H1 (cell line): ENCODE measurements around the gene FGFR2. TPM values are rescaled to one million over a fixed set of nuclear protein-coding genes. Genes with fewer than 3 reads are reported as not detected.

Experiments
- CTCF ChIA-PET: fragments of 300-600 bp; sonication (Branson Sonifier 250); formaldehyde crosslinking; loops from one replicate; lab custom pipeline; 2021; ENCODE audit not compliant: partially characterized antibody; lab: Charles Lee
- POLR2A ChIA-PET: fragments of 300-600 bp; sonication (Branson Sonifier 250); formaldehyde crosslinking; loops from one replicate; lab custom pipeline; 2021; ENCODE audit warnings: inconsistent platforms; ENCODE audit not compliant: partially characterized antibody; lab: Charles Lee
- DNase-seq, 2 experiments: peaks; one replicate each; pipeline versions ENCODE4 v3.0.0 to v3.0.0-alpha.2; 2010 to 2022; ENCODE audit warnings: low spot score in 2 of 2, low read depth in 1 of 2, mixed read lengths in 1 of 2
- FAIRE-seq: peaks from 2 replicates; lab custom pipeline; 2011; peaks lifted over from hg19 to GRCh38; lab: Jason Lieb, UNC
- H2AFZ ChIP-seq: 2 replicates; pipeline ENCODE4 v1.8.1; 2012; ENCODE audit warnings: low read length, inconsistent platforms
- H2AK5ac ChIP-seq: 2 replicates; pipeline ENCODE4 v1.6.1; 2013; ENCODE audit warnings: low read depth, low read length
- H2BK120ac ChIP-seq: replicated peaks from 2 replicates; pipeline ENCODE3; 2013; ENCODE audit warnings: low read depth, low read length, inconsistent platforms
- H2BK12ac ChIP-seq: 2 replicates; pipeline ENCODE4 v1.6.1; 2013; ENCODE audit warnings: low read depth, low read length
- H2BK15ac ChIP-seq: 2 replicates; pipeline ENCODE4 v1.6.1; 2013; ENCODE audit warnings: low read length
- H2BK20ac ChIP-seq: 2 replicates; pipeline ENCODE4 v1.6.1; 2013; ENCODE audit warnings: low read length
- H2BK5ac ChIP-seq: 2 replicates; pipeline ENCODE4 v1.6.1; 2013; ENCODE audit warnings: low read depth, low read length
- H3K14ac ChIP-seq: 2 replicates; pipeline ENCODE4 v1.6.1; 2013; ENCODE audit warnings: inconsistent platforms; ENCODE audit not compliant: insufficient read length
- H3K18ac ChIP-seq: 2 replicates; pipeline ENCODE4 v1.6.1; 2013; ENCODE audit warnings: low read length; ENCODE audit errors: extremely low read depth
- H3K23ac ChIP-seq: 2 replicates; pipeline ENCODE4 v1.6.1; 2013; ENCODE audit warnings: inconsistent platforms; ENCODE audit not compliant: insufficient read length
- H3K23me2 ChIP-seq: 2 replicates; pipeline ENCODE4 v1.6.1; 2013; ENCODE audit warnings: low read depth, low read length
- H3K27ac ChIP-seq: 2 replicates; pipeline ENCODE4 v1.6.1; 2011; ENCODE audit warnings: low read depth, low read length, inconsistent platforms
- H3K27me3 ChIP-seq, 4 experiments: replicated peaks in 1 of 4; 1 replicate in 1 of 4; 2 replicates in 3 of 4; pipeline versions ENCODE4 v1.6.1 to v1.8.1; 2011 to 2013; ENCODE audit warnings: low read length in 3 of 4, mild to moderate bottlenecking in 3 of 4, inconsistent platforms in 2 of 4, mixed read lengths in 2 of 4, moderate library complexity in 1 of 4; ENCODE audit not compliant: control insufficient read depth in 3 of 4, insufficient read depth in 3 of 4; ENCODE audit errors: extremely low read depth in 1 of 4
- H3K36me3 ChIP-seq, 4 experiments: 2 replicates each; pipeline versions ENCODE4 v1.6.1 to v1.8.1; 2011 to 2013; ENCODE audit warnings: mild to moderate bottlenecking in 4 of 4, low read length in 3 of 4, moderate library complexity in 2 of 4, control low read depth in 1 of 4, inconsistent platforms in 1 of 4; ENCODE audit not compliant: insufficient read depth in 4 of 4, control insufficient read depth in 2 of 4
- H3K4ac ChIP-seq: replicated peaks from 2 replicates; pipeline ENCODE3; 2013; ENCODE audit warnings: low read length, low read depth, mixed read lengths, inconsistent platforms; ENCODE audit not compliant: insufficient read length
- H3K4me1 ChIP-seq, 4 experiments: replicated peaks in 1 of 4; 1 replicate in 1 of 4; 2 replicates in 3 of 4; pipeline versions ENCODE4 v1.6.1 to v1.8.1; 2011 to 2013; ENCODE audit warnings: low read length in 3 of 4, inconsistent platforms in 2 of 4, mixed read lengths in 1 of 4; ENCODE audit not compliant: insufficient read depth in 4 of 4, control insufficient read depth in 3 of 4
- H3K4me2 ChIP-seq, 2 experiments: 2 replicates each; pipeline versions ENCODE4 v1.6.1 to v1.8.1; 2011 to 2013; ENCODE audit warnings: low read depth in 2 of 2, low read length in 2 of 2, control low read depth in 1 of 2, inconsistent platforms in 1 of 2, mild to moderate bottlenecking in 1 of 2; ENCODE audit not compliant: insufficient read depth in 1 of 2
- H3K4me3 ChIP-seq, 4 experiments: fragments of 200-600, 300-600 bp in 1 of 4; sonication (generic), shearing (Covaris generic), sonication (Bioruptor Twin) in 1 of 4; 2 replicates each; pipeline versions ENCODE4 v1.5.1 to v1.8.1; 2011 to 2016; ENCODE audit warnings: low read length in 4 of 4, low read depth in 3 of 4, control low read depth in 2 of 4, inconsistent platforms in 2 of 4, mild to moderate bottlenecking in 2 of 4, mixed read lengths in 1 of 4, moderate library complexity in 1 of 4; ENCODE audit not compliant: insufficient read depth in 2 of 4; ENCODE audit errors: extremely low read depth in 1 of 4
- H3K56ac ChIP-seq: replicated peaks from 2 replicates; pipeline ENCODE3; 2013; ENCODE audit warnings: low read depth, mild to moderate bottlenecking, mixed read lengths, low read length, inconsistent platforms; ENCODE audit not compliant: insufficient read length
- H3K79me1 ChIP-seq: 2 replicates; pipeline ENCODE4 v1.6.1; 2013; ENCODE audit warnings: low read depth, low read length, control low read depth
- H3K79me2 ChIP-seq, 2 experiments: 2 replicates each; pipeline versions ENCODE4 v1.6.1 to v1.8.1; 2012 to 2013; ENCODE audit warnings: low read length in 2 of 2, mild to moderate bottlenecking in 2 of 2, inconsistent platforms in 1 of 2; ENCODE audit not compliant: insufficient read depth in 2 of 2, control insufficient read depth in 1 of 2
- H3K9ac ChIP-seq, 4 experiments: replicated peaks in 1 of 4; 1 replicate in 1 of 4; 2 replicates in 3 of 4; pipeline versions ENCODE4 v1.6.1 to v1.8.1; 2011 to 2013; ENCODE audit warnings: low read depth in 3 of 4, low read length in 3 of 4, control low read depth in 2 of 4, mild to moderate bottlenecking in 2 of 4, moderate library complexity in 2 of 4, inconsistent platforms in 1 of 4; ENCODE audit errors: extremely low read depth in 1 of 4
- H3K9me3 ChIP-seq, 2 experiments: 2 replicates each; pipeline versions ENCODE4 v1.6.1 to v1.8.1; 2012 to 2013; ENCODE audit warnings: mild to moderate bottlenecking in 2 of 2, moderate library complexity in 2 of 2, control low read depth in 1 of 2, inconsistent platforms in 1 of 2, low read depth in 1 of 2, low read length in 1 of 2, mixed read lengths in 1 of 2; ENCODE audit not compliant: insufficient read depth in 2 of 2
- H4K20me1 ChIP-seq, 2 experiments: replicated peaks in 1 of 2; 2 replicates each; pipeline versions ENCODE3 to v1.8.1; 2011 to 2013; ENCODE audit warnings: inconsistent platforms in 2 of 2, low read length in 2 of 2, mild to moderate bottlenecking in 1 of 2; ENCODE audit not compliant: insufficient read depth in 2 of 2, control insufficient read depth in 1 of 2
- H4K5ac ChIP-seq: 2 replicates; pipeline ENCODE4 v1.6.1; 2013; ENCODE audit warnings: low read length, low read depth, mixed read lengths, inconsistent platforms; ENCODE audit not compliant: insufficient read length
- H4K8ac ChIP-seq: 2 replicates; pipeline ENCODE4 v1.8.0; 2013; ENCODE audit warnings: mild to moderate bottlenecking, moderate library complexity, low read length, inconsistent platforms; ENCODE audit not compliant: insufficient read depth; ENCODE audit errors: extremely low read depth
- H4K91ac ChIP-seq: replicated peaks from 2 replicates; pipeline ENCODE3; 2013; ENCODE audit warnings: low read length, mixed read lengths, inconsistent platforms; ENCODE audit not compliant: insufficient read length
- CHD1 ChIP-seq: IDR thresholded peaks from 2 replicates; pipeline ENCODE4 v1.6.1; 2012; ENCODE audit warnings: low read depth, low read length, improper control_type of control experiment
- E2F6 ChIP-seq: IDR thresholded peaks from 2 replicates; pipeline ENCODE4 v1.6.1; 2012; ENCODE audit warnings: inconsistent platforms
- EP300 ChIP-seq, 2 experiments: IDR thresholded peaks; 1 replicate in 1 of 2; 2 replicates in 1 of 2; pipeline ENCODE4 v1.6.1; 2011 to 2012; ENCODE audit warnings: low read depth in 2 of 2, low read length in 2 of 2, mild to moderate bottlenecking in 2 of 2, borderline replicate concordance in 1 of 2, inconsistent platforms in 1 of 2, moderate library complexity in 1 of 2
- GABPA ChIP-seq: IDR thresholded peaks from 2 replicates; pipeline ENCODE4 v1.6.1; 2011; ENCODE audit warnings: mild to moderate bottlenecking, low read length, moderate library complexity, borderline replicate concordance; ENCODE audit not compliant: insufficient read depth
- HDAC2 ChIP-seq, 2 experiments: fragments of 300-600 bp in 1 of 2; sonication (generic) in 1 of 2; IDR thresholded peaks; 2 replicates each; pipeline ENCODE4 v1.6.1; 2011 to 2012; ENCODE audit warnings: low read depth in 2 of 2, low read length in 2 of 2, mild to moderate bottlenecking in 2 of 2, moderate library complexity in 2 of 2, borderline replicate concordance in 1 of 2, inconsistent platforms in 1 of 2
- KDM4A ChIP-seq: IDR thresholded peaks from one replicate; pipeline ENCODE4 v1.7.1; 2012; ENCODE audit warnings: low read depth, mild to moderate bottlenecking, moderate library complexity, low read length, inconsistent platforms; ENCODE audit not compliant: severe bottlenecking
- RAD21 ChIP-seq, 2 experiments: IDR thresholded peaks in 1 of 2; conservative IDR thresholded peaks in 1 of 2; 2 replicates each; pipeline ENCODE4 v1.6.1; 2011; ENCODE audit warnings: low read depth in 2 of 2, low read length in 2 of 2, improper control_type of control experiment in 1 of 2, inconsistent platforms in 1 of 2, mild to moderate bottlenecking in 1 of 2, moderate library complexity in 1 of 2
- TAF7 ChIP-seq: optimal IDR thresholded peaks from 2 replicates; pipeline ENCODE3; 2011; ENCODE audit warnings: low read depth, mild to moderate bottlenecking, inconsistent platforms, low read length, moderate library complexity, borderline replicate concordance
- WGBS, 2 experiments: shearing (Covaris generic) in 1 of 2; methylation state at CpG; one replicate each; pipeline versions ENCODE4 v1.1.6 to v1.1.7; 2013 to 2015; ENCODE audit warnings: low lambda C conversion rate in 2 of 2, mixed read lengths in 2 of 2, inconsistent platforms in 1 of 2, low coverage in 1 of 2, missing lambda C conversion rate in 1 of 2; ENCODE audit not compliant: insufficient replicate concordance in 2 of 2, insufficient coverage in 1 of 2, insufficient read length in 1 of 2; ENCODE audit errors: extremely low coverage in 1 of 2, missing lambda C conversion rate in 1 of 2; 5-methylcytosine and 5-hydroxymethylcytosine counted together
- polyA plus RNA-seq, 7 experiments: library from polyadenylated mRNA; depleted of rRNA in 3 of 7; stranded (reverse) in 5 of 7; unstranded in 2 of 7; fragments of >200 nt in 5 of 7; fragments of 200-250 nt in 2 of 7; gene quantifications; 1 replicate in 5 of 7; 2 replicates in 1 of 7; 4 replicates in 1 of 7; pipeline versions ENCODE4 v1.2.1 to v1.2.3, GENCODE V29; 2011 to 2013; ENCODE audit warnings: missing spikeins in 2 of 7, mixed read lengths in 2 of 7
- total RNA-seq: library from RNA; stranded (reverse); fragmentation: NEBNext Ultra II Directional; extraction: Animal tissue kit (Norgen Biotek cat#: 25700); gene quantifications from 2 replicates; pipeline ENCODE4 v1.2.1, GENCODE V29; 2021

The FGFR2 gene
- total and polyA plus RNA-seq, 2 of the 8 experiments (the other 6 are each of a cell fraction or from before 2014, with no cell fraction given) = 50.2 to 81.2 TPM

GRCh38 chr10:121608469-121609190 lies 10.4 kb upstream of the FGFR2 start:
- Histone ChIP-seq H3K23me2 (no peaks in the 10 kb centered on the region; the same call in 1 of the 2 replicates), H3K4me2 (peak overlapping the region; percentile 16 to 54; a peak in 3 of 4 replicates), H2BK5ac (no peak overlapping the region), H4K8ac (peak overlapping the region; percentile 75), H3K9me3 (no peaks in the 10 kb centered on the region), H3K4me1 (peaks cover 0 to 6% (median 2%) of the 10 kb centered on the region in 4 experiments; a peak in 2 of 7 replicates), H4K5ac (peak overlapping the region; percentile 9), H3K4ac (no peak overlapping the region), H4K91ac (peak overlapping the region; percentile 76), H3K79me2 (no peaks in the 10 kb centered on the region), H2BK20ac (0 out of 2 replicates have a peak overlapping the region, but pooled peaks have one; percentile 40), H4K20me1 (no peaks in the 10 kb centered on the region), H3K9ac (no peak overlapping the region; a peak in 1 of 7 replicates), H2AK5ac (no peak overlapping the region), H3K27me3 (peaks cover 0 to 8% (median 4%) of the 10 kb centered on the region in 4 experiments; a peak in 3 of 7 replicates), H3K36me3 (no peaks in the 10 kb centered on the region), H2BK12ac (peak overlapping the region; percentile 89), H3K56ac (peak overlapping the region; percentile 42), H2BK120ac (peak overlapping the region; percentile 28), H3K79me1 (no peaks in the 10 kb centered on the region), H3K27ac (no peak overlapping the region), H3K18ac (peak overlapping the region; percentile 72), H2AFZ (no peak overlapping the region), H3K23ac (no peak overlapping the region), H2BK15ac (no peak overlapping the region), H3K4me3 (peak overlapping the region in 2 of 4 experiments; percentile 29 to 47; a peak in 3 of 8 replicates), H3K14ac (no peak overlapping the region)
- DNase-seq (peak in 1 of 2 experiments; percentile 90), FAIRE-seq (no peak)
- ChIA-PET POLR2A (interaction anchor here (0.6 to 2.4 kb wide), 7 partner anchors 9 to 54 kb away, joined by 3 to 8 read pairs (median 3); partner anchors contain the start of gene FGFR2), CTCF (interaction anchor here (0.6 to 5.1 kb wide), 42 partner anchors 8 to 664 kb away, joined by 3 to 27 read pairs (median 4); partner anchors contain the start of gene FGFR2)
- 34% methylated on average over 24 of the region's 59 CpGs; no CpG with 5 or more reads in 1 of the 2 experiments for WGBS, 2 experiments
- TF ChIP-seq RAD21 (IDR thresholded peaks at IDR 0.05 in 1 of 2, conservative IDR thresholded peaks at IDR 0.05 in 1 of 2; ENCODE audit: low read depth in 2 of 2, low read length in 2 of 2) = peak; percentile 66 to 84
- TF ChIP-seq GABPA = 0 out of 2 replicates have a peak, but pooled peaks have one; percentile 29
- no peak for TF ChIP-seq CHD1
- peak; percentile 34; the same call in 1 of the 2 replicates for TF ChIP-seq E2F6
- peak in 1 of 2 experiments; percentile 87; a peak in 1 of 4 replicates for TF ChIP-seq HDAC2 (IDR thresholded peaks at IDR 0.05; ENCODE audit: borderline replicate concordance in 1 of 2, low read depth in 2 of 2, low read length in 2 of 2)
- TF ChIP-seq TAF7 = no peak
- TF ChIP-seq KDM4A = peak; percentile 53
- no peak for TF ChIP-seq EP300 (IDR thresholded peaks at IDR 0.05; ENCODE audit: borderline replicate concordance in 1 of 2, low read depth in 2 of 2, low read length in 2 of 2)
